ENCODE results near the gene GPR37.

Gene GPR37

GRCh38 chr7:124780056-124780455 lies 14.5 kb upstream of the GPR37 start:
- no peak for FAIRE-seq

- FAIRE-seq, result no peak
Observed at GRCh38 chr7:124779620-124780019, 14.0 kb upstream of the GPR37 start.

- no peak for FAIRE-seq
Observed at GRCh38 chr7:124779194-124779593, 13.6 kb upstream of the GPR37 start.

DNA sequence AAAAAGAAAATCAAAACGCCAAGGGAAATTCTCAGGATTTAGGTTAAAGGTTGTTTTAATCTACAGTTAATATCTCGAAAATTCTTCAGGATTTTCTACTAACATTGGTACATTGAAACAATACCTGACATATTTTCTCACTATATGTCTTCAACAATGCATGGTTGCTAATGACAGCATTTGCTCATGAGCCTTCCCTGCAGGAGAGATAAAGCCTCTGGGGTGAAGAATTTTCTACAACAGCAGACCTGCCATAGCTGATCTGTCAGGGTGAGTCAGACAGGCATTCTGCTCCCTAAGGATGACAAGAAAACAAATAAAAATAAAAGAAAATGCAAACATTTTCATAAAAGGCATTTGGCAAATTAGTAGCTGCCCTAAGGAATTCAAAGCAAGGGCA lies 11.7 kb upstream of the GPR37 start:
- no peak for FAIRE-seq

DNA sequence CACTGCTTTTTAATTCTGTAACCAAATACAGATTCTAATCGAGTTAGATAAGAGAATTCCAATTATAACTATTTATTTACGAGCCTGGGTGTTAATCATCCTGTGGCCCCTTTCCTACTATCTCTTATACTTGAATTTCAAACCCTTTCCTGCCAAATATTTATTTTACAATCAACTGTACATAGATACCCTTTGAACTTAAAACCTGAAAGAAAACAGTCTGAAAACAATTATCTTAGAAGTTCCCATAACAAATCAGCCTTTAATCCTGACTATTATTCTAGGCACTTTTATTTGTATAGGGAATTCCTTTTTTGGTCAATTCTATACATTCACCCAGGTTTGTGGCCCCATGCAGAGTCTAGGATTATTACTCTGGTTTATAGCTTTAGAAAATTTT lies 10.6 kb upstream of the GPR37 start:
- no peak for FAIRE-seq

DNA sequence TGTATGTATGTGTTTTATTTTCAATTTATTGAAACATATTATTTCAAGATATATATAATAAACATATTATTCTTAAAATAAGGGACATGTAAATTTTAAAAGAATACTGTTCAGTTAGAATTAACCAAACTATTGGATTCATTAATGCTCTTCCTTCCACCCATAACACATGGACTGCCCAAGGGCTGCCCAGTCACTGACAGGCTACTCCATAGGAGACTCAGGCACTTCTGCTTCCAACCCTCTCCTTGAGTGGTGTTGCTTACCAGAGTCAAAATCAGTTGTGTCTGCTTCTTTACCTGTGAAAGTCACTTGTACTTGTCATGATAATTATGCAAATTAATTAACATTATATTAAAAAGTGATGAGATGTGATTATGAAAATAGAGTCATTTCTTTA lies 9.8 kb upstream of the GPR37 start:
- no peak for FAIRE-seq

GRCh38 chr7:124773938-124774337 lies 8.3 kb upstream of the GPR37 start:
- FAIRE-seq, result no peak

- FAIRE-seq, result no peak
Observed at GRCh38 chr7:124773339-124773738, 7.7 kb upstream of the GPR37 start.

DNA sequence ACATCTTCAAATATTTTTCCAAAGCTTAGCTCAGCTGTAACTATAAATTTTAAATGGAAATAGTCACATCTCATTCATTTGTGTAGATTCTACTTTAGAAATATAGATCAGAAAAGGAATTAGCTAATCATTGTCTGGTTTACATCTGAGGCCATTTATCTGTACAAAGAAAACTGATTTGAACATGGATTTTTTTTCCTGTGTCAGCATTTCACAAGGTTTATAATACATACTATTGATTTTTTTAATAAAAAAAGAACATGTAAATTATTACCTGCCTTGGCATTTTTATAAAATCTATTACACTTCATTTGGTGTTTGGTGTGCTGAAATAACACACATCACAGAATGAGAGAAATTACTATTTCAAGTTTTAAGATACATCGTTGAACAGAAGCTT lies 3.5 kb upstream of the GPR37 start:
- FAIRE-seq, result no peak

DNA sequence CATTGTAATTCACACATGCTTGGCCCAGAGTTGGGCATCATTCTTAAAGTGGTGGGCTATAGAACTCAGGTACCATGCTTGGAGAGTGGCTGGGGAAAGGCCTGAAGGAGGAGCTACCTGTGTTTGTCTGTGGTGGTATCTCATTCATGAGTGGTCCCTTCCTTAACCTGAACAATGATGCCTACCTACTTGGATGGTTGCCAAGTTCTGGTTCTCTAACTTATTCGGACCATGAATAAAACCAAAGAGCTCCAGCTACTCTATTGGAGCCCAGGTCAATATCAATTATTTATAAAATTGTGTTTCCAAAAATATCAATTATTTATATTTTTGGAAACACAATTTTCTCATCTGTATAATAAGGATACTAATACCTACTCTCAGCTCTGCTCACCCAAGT lies 2.9 kb upstream of the GPR37 start:
- FAIRE-seq, result no peak

DNA sequence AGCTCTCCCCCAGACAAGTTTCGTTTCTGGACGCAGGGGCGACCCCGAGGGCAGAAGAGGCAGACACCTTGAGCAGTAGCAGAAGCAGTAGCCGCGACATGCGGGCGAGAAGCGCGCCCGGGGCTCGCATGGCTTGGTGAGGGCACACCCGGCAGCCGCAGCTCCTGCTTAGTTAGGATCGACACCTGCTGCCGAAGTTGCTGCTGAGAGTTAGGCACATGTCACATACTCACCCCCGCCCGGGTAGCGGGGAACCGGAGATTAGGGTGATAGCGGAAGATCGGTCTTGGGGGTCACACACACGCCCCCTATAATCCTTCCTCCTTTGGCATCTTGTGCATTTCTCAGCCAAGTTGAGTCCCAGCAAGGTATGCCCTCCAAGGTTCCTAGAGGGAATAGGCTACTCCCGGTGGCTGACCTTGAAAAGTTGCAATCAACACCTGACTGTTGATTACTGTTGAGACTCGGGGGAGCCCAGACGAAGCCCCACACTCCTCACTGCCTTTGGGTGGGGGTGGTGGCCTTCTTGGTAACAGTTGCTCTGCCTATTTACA lies 668 bp downstream of the GPR37 start:
- FAIRE-seq, result no peak

GRCh38 chr7:124764051-124764846 lies 1.3 kb downstream of the GPR37 start:
- no peak for FAIRE-seq

DNA sequence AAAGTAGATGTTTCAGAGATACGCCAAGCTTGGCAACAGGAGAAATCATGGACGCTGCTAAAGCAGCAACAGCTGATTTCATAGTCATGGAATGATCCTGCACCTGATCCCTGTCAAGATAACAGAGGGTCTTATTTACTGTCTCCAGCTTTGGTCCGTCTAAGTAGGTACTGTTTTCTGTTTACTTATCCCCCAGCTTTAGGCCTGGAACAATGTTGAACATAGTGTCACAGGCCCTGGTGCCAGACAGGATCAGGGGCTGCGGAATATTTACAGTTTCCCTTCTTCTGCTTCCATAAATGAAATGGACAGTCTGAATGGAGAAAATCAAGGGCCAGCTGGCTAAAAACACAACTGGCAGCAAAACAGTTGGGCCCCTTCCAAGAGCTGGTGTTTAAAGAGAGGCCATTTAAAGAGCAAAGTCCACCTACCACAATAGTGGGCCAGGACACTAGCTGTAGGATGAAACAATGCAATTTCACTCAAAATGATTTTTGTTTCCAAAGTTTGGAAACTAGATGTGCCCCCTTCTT lies 2.9 kb downstream of the GPR37 start:
- no peak for FAIRE-seq

DNA sequence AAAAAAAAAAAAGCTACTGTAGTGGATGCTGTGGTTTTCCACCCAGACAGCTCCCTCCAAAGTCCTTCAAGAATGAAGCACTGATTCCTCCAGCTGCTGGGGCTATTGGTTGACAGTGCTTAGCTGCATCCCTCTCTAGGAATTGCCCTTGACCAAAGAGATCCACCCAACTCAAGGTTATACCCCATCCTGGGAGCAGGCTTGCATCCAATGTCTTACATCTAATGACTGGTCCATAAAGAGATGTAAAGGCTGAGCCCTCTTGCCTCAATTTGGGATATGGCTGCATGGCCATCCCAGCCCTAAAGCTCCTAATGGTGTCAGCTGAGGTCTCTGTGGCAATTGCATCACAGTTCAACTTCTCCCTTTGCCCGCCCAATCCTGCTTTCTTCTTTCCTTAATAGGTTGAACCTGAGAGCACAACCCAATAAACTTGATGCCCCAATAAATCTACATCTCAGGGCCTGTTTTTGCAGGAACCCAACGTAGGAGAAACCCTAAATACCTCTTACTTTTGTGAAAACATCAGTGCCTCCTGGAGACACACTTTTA lies 4.4 kb downstream of the GPR37 start:
- FAIRE-seq, result no peak

DNA sequence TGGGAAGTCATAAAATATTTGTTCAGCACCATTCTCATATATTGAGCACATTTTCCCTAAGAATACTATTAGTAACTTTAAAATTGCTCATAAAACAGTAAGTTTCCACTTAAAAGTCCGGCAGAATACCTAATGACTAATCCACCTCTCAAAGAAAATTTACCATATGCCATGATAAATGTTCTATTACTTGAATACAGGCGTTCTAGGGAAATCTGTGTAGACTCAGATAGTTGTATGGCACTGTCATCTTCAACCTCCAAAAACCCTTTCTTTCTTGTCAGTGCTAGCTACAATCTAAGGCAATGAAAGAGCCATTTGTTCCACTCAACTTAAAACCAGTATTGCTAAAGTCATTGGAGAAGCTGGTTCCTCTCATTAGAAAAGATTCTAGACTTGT lies 7.3 kb downstream of the GPR37 start:
- no peak for FAIRE-seq

GRCh38 chr7:124754576-124755268 lies 10.9 kb downstream of the GPR37 start:
- FAIRE-seq, result no peak

DNA sequence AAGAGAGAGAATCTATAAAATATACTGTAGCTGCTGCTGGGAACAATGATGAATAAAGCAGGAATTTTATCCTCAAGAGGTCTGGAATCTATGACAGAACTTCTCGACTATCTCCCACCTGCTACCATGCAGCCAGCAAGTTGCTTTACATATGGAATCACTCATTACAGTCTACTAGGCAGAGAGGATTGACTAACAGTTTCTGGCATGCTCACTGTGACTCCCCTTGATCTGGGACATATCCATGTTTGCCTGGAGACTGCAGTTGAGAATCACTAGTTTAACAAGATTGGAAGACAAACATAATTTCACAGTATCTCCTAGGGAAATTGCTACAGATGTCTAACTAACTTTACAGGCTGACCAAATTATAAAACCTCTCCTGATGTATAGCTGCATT lies 13.3 kb downstream of the GPR37 start:
- no peak for FAIRE-seq

- no peak for FAIRE-seq
Observed at GRCh38 chr7:124751027-124751426, 14.6 kb downstream of the GPR37 start.

- no peak for FAIRE-seq
Observed at GRCh38 chr7:124747072-124747471, 18.5 kb downstream of the GPR37 start.

- FAIRE-seq, result no peak
Observed at GRCh38 chr7:124738639-124739038, 27.0 kb downstream of the GPR37 start.

DNA sequence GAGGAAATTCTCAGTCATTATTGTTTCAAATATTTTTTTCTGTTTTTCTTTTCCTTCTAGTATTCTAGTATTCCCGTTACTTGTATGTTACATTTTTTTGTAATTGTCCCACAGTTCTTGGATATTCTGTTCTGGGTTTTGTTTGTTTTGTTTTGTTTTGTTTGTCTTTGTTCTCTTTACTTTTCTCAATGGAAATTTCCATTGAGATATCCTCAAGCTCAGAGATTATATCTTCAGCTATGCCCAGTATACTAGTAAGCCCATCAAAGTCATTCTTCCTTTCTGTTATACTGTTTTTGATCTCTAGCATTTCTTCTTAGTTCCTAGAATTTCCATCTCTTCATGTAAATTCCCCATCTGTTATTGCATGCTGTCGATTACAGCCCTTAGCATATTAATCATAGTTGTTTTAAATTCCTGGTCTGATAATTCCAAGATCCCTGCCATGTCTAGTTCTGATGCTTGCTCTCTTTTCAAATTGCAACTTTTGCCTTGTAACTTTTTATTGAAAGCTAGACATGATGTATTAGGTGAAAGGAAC lies 27.8 kb downstream of the GPR37 start:
- no peak for FAIRE-seq

DNA sequence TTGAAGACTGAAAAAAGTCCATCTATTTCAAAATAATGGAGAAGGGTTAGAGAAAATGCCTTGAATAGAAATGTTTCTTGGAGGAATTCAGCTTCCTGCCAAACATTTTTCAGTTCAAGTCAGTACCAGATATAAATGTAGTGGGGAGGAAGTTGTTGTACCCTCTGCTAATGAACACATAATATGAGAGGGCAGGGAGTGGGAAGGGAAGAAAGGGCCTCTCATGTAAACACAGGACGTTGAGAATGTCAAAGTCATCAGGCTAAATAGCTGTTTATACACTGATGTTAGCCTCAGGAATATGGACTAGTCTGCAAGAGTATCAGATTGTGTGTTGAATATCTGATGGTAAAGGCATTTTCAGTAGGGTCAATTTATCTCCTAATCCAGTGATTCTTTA lies 37.0 kb downstream of the GPR37 start:
- no peak for FAIRE-seq

DNA sequence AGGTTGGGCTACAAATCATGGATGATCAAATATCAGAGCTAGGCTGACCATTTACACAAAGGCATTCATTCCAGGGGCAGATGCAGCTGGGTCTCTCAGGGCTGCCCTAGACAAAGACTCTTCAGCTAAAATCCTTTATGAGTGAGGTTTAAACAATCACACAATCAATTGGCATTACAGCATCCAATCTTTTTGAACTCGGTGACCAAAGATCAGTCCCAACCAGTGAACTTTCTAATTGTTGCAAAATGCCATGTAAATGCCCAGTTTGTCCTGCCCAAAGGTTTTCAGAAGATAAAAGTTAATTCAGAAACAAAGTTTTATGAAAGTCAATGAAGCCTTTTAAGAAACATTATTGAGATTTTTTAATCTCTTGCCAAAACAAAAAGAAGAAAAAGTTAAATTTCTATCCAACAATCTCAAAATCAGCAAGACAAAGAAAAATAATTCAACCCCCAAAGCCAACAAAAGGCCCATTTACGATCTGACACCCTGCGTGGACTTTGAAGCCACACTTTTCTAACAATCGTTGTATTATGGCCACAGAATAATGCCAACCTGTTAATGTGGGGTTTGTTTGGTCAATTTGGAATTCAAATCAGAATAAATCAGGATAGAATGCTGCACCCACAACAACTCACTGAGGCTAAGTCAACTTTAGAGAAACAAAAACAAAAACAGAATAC lies 40.9 kb downstream of the GPR37 start:
- FAIRE-seq, result no peak
